CD14-positive monocyte (primary cell): ENCODE measurements around the gene GRM8. TPM values are rescaled to one million over a fixed set of nuclear protein-coding genes. Genes with fewer than 3 reads are reported as not detected.

ENCODE experiments used
- DNase-seq, 3 donors: peaks; one replicate each; pipeline ENCODE4 v3.0.0-alpha.2; 2011 to 2022
- H2AFZ ChIP-seq: 2 replicates; pipeline ENCODE4 v1.6.0; 2012; ENCODE audit warnings: mild to moderate bottlenecking, low read depth, low read length, inconsistent platforms; ENCODE audit not compliant: insufficient read depth, poor library complexity, severe bottlenecking
- H3K27ac ChIP-seq, 2 donors: 1 replicate in 1 of 2; 2 replicates in 1 of 2; pipeline ENCODE4 v1.5.1; 2012 to 2013; ENCODE audit warnings: low read length in 2 of 2, control low read depth in 1 of 2, inconsistent platforms in 1 of 2, low read depth in 1 of 2, mild to moderate bottlenecking in 1 of 2
- H3K27me3 ChIP-seq, 2 donors: one replicate each; pipeline versions ENCODE4 v1.6.0 to v1.6.1; 2011 to 2013; ENCODE audit warnings: low read length in 2 of 2; ENCODE audit not compliant: control insufficient read depth in 2 of 2, insufficient read depth in 2 of 2
- H3K36me3 ChIP-seq, 2 donors: replicated peaks in 1 of 2; 1 replicate in 1 of 2; 2 replicates in 1 of 2; pipeline versions ENCODE4 v1.5.1 to v1.6.1; 2012 to 2013; ENCODE audit warnings: low read length in 2 of 2, control low read depth in 1 of 2, inconsistent platforms in 1 of 2, mild to moderate bottlenecking in 1 of 2; ENCODE audit not compliant: insufficient read depth in 2 of 2, control insufficient read depth in 1 of 2
- H3K4me1 ChIP-seq, 2 donors: 1 replicate in 1 of 2; 2 replicates in 1 of 2; pipeline versions ENCODE4 v1.5.1 to v1.6.1; 2012 to 2013; ENCODE audit warnings: low read length in 2 of 2, control low read depth in 1 of 2, inconsistent platforms in 1 of 2, mild to moderate bottlenecking in 1 of 2, moderate library complexity in 1 of 2; ENCODE audit not compliant: insufficient read depth in 2 of 2, control insufficient read depth in 1 of 2
- H3K4me2 ChIP-seq: replicated peaks from 2 replicates; pipeline ENCODE3; 2012; ENCODE audit warnings: low read length, moderate library complexity, mild to moderate bottlenecking; ENCODE audit not compliant: poor library complexity, severe bottlenecking; ENCODE audit errors: extremely low read depth
- H3K4me3 ChIP-seq, 3 experiments: fragments of 200-600 bp in 1 of 3; sonication (generic) in 1 of 3; replicated peaks in 1 of 3; 1 replicate in 2 of 3; 2 replicates in 1 of 3; pipeline ENCODE4 v1.5.1; 2011 to 2013; ENCODE audit warnings: low read length in 3 of 3, mild to moderate bottlenecking in 3 of 3, control low read depth in 2 of 3, low read depth in 2 of 3, inconsistent platforms in 1 of 3, moderate library complexity in 1 of 3
- H3K79me2 ChIP-seq: 2 replicates; pipeline ENCODE4 v1.6.0; 2012; ENCODE audit warnings: mild to moderate bottlenecking, control low read depth, inconsistent platforms, low read length, moderate library complexity; ENCODE audit not compliant: insufficient read depth
- H3K9ac ChIP-seq: 2 replicates; pipeline ENCODE4 v1.6.0; 2017; ENCODE audit warnings: low read length, mild to moderate bottlenecking; ENCODE audit not compliant: insufficient read depth, poor library complexity, severe bottlenecking
- H3K9me3 ChIP-seq, 2 donors: replicated peaks in 1 of 2; 1 replicate in 1 of 2; 2 replicates in 1 of 2; pipeline versions ENCODE4 v1.5.1 to v1.6.1; 2012 to 2013; ENCODE audit warnings: low read length in 2 of 2, control low read depth in 1 of 2; ENCODE audit not compliant: control insufficient read depth in 1 of 2, insufficient read depth in 1 of 2
- H4K20me1 ChIP-seq: 2 replicates; pipeline ENCODE4 v1.6.0; 2012; ENCODE audit warnings: mild to moderate bottlenecking, low read length, control low read depth, moderate library complexity; ENCODE audit not compliant: insufficient read depth
- H3K27ac Mint-ChIP-seq, 7 donors: one replicate each; pipeline ENCODE4 v1.8.0; 2020; ENCODE audit warnings: mild to moderate bottlenecking in 7 of 7, mixed read lengths in 7 of 7, moderate library complexity in 6 of 7, inconsistent platforms in 2 of 7
- H3K27me3 Mint-ChIP-seq, 3 donors: one replicate each; pipeline ENCODE4 v1.8.0; 2021 to 2022; ENCODE audit warnings: low read depth in 3 of 3, mild to moderate bottlenecking in 3 of 3, mixed read lengths in 3 of 3, moderate library complexity in 3 of 3, inconsistent platforms in 1 of 3
- H3K36me3 Mint-ChIP-seq, 2 donors: one replicate each; pipeline ENCODE4 v1.8.0; 2020; ENCODE audit warnings: mixed read lengths in 2 of 2, inconsistent platforms in 1 of 2, mild to moderate bottlenecking in 1 of 2
- H3K4me1 Mint-ChIP-seq: one replicate; pipeline ENCODE4 v1.8.0; 2020; ENCODE audit warnings: mild to moderate bottlenecking, mixed read lengths
- H3K4me3 Mint-ChIP-seq, 2 donors: one replicate each; pipeline ENCODE4 v1.8.0; 2020; ENCODE audit warnings: mild to moderate bottlenecking in 2 of 2, mixed read lengths in 2 of 2, moderate library complexity in 1 of 2
- H3K9me3 Mint-ChIP-seq, 7 donors: one replicate each; pipeline ENCODE4 v1.8.0; 2020 to 2022; ENCODE audit warnings: mixed read lengths in 7 of 7, mild to moderate bottlenecking in 6 of 7, moderate library complexity in 6 of 7, inconsistent platforms in 2 of 7
- WGBS: methylation state at CpG from one replicate; pipeline ENCODE4 v1.1.5; 2013; ENCODE audit warnings: missing lambda C conversion rate; ENCODE audit not compliant: insufficient coverage; 5-methylcytosine and 5-hydroxymethylcytosine counted together
- intact Hi-C, 2 donors: fragments of 100-400 bp; cut with micrococcal nuclease; formaldehyde crosslinking; loops; one replicate each; pipeline versions ENCODE4 v1.15.0 to v1.15.1; 2023
- polyA plus RNA-seq, 3 donors: library from polyadenylated mRNA; depleted of rRNA in 1 of 3; unstranded in 2 of 3; stranded (reverse) in 1 of 3; fragments of 300-500 nt in 2 of 3; fragments of >200 nt in 1 of 3; fragmentation: Illumina TruSeq in 2 of 3; gene quantifications; 1 replicate in 2 of 3; 2 replicates in 1 of 3; pipeline ENCODE4 v1.2.3, GENCODE V29; 2012 to 2021
- TF ChIP-seq, protein P1 (sequence below): fragments of 200-600 bp; IDR thresholded peaks from one replicate; pipeline ENCODE4 v1.8.0; 2022; ENCODE audit warnings: antibody characterized with exemption, mild to moderate bottlenecking

The GRM8 gene
- polyA plus RNA-seq, 3 donors: not detected

DNA sequence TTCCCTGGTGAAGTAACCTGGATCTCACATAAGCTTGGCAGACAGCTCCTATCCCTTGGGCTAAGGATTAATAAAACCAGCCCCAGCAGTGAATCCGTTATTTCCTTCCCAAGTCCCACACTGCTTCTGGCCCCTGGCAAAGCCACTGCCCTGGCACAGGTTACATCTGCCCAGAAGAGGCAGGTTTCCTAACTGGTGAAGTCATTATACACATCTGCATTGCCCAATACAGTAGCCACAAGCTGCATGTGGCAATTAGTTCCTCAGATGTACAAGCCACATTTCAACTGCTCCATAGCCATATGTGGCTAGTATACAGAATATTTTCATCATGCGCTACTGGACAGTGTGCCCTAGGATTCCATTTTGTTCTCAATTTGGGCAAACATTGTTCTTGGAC is 273.0 kb downstream of the GRM8 start:
- Mint-ChIP-seq H3K9me3 (peaks cover 0 to 3% (median 0%) of the 10 kb centered on the region in 7 donors), H3K36me3 (no peaks in the 10 kb centered on the region), H3K27me3 (peaks cover 0 to 2% (median 0%) of the 10 kb centered on the region in 3 donors), H3K4me3 (no peak overlapping the region), H3K4me1 (no peaks in the 10 kb centered on the region), H3K27ac (no peak overlapping the region)
- no peak overlapping the region for H3K27ac ChIP-seq
- WGBS: 100% methylated on average over 2 of the region's 2 CpGs
- H3K9ac ChIP-seq: no peak overlapping the region
- no peaks in the 10 kb centered on the region for H3K27me3 ChIP-seq
- H3K4me1 ChIP-seq: no peaks in the 10 kb centered on the region
- no peak overlapping the region for H3K4me2 ChIP-seq
- no peaks in the 10 kb centered on the region for H3K9me3 ChIP-seq
- no peak overlapping the region for H3K4me3 ChIP-seq
- H3K79me2 ChIP-seq: no peaks in the 10 kb centered on the region
- intact Hi-C loops: no loop called here
- TF ChIP-seq, protein P1, sequence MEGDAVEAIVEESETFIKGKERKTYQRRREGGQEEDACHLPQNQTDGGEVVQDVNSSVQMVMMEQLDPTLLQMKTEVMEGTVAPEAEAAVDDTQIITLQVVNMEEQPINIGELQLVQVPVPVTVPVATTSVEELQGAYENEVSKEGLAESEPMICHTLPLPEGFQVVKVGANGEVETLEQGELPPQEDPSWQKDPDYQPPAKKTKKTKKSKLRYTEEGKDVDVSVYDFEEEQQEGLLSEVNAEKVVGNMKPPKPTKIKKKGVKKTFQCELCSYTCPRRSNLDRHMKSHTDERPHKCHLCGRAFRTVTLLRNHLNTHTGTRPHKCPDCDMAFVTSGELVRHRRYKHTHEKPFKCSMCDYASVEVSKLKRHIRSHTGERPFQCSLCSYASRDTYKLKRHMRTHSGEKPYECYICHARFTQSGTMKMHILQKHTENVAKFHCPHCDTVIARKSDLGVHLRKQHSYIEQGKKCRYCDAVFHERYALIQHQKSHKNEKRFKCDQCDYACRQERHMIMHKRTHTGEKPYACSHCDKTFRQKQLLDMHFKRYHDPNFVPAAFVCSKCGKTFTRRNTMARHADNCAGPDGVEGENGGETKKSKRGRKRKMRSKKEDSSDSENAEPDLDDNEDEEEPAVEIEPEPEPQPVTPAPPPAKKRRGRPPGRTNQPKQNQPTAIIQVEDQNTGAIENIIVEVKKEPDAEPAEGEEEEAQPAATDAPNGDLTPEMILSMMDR: no peak
- no peak overlapping the region for H2AFZ ChIP-seq
- DNase-seq: no peak
- H3K36me3 ChIP-seq: no peaks in the 10 kb centered on the region
- no peaks in the 10 kb centered on the region for H4K20me1 ChIP-seq

DNA sequence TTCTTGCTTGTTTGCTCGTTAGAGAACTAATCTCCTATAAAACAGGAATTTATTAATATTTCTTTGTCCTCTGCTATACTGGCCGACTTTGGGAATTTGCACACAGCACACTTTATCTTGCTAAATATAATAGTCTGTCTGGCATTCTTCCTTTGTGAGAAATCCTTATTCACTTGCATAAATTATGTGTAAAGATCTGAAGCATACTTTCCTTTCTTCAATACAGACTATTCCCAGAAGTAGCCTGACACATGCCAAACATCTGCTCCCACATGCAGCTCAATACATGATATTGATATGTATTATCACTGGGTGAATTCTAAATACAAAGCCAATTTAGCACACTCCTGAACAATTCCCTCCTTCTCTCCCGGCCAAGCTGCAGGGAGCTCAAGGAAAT is 273.9 kb downstream of the GRM8 start:
- Histone ChIP-seq H3K36me3 (no peaks in the 10 kb centered on the region), H3K27me3 (no peaks in the 10 kb centered on the region), H4K20me1 (no peaks in the 10 kb centered on the region), H2AFZ (no peak overlapping the region), H3K9me3 (no peaks in the 10 kb centered on the region), H3K9ac (no peak overlapping the region), H3K27ac (no peak overlapping the region), H3K79me2 (no peaks in the 10 kb centered on the region), H3K4me3 (no peak overlapping the region), H3K4me1 (no peaks in the 10 kb centered on the region), H3K4me2 (no peak overlapping the region)
- TF ChIP-seq, protein P1: no peak
- no peak overlapping the region for H3K27ac Mint-ChIP-seq
- peaks cover 0 to 2% (median 0%) of the 10 kb centered on the region in 3 donors for H3K27me3 Mint-ChIP-seq
- no peak overlapping the region for H3K4me3 Mint-ChIP-seq
- WGBS: no CpG with 5 or more reads among the region's 3 CpGs
- no peaks in the 10 kb centered on the region for H3K36me3 Mint-ChIP-seq
- DNase-seq: no peak
- H3K9me3 Mint-ChIP-seq: peaks cover 0 to 3% (median 0%) of the 10 kb centered on the region in 7 donors
- intact Hi-C loops: no loop called here
- no peaks in the 10 kb centered on the region for H3K4me1 Mint-ChIP-seq
